Smooth muscle cell (in vitro differentiated cells): Measurements from ENCODE around the gene STX16. TPM values are rescaled to one million over a fixed set of nuclear protein-coding genes. Genes with fewer than 3 reads are reported as not detected.

Experiments used
- DNase-seq: peaks from one replicate; lab custom pipeline; 2025; ENCODE audit not compliant: unreplicated experiment; lab: John Stamatoyannopoulos, UW
- H2AFZ ChIP-seq: fragments of 200-600 bp; sonication (generic); 2 replicates; pipeline ENCODE4 v1.6.0; 2016; ENCODE audit warnings: antibody characterized with exemption, low read depth, mild to moderate bottlenecking
- H3F3A ChIP-seq: fragments of 200-600 bp; sonication (generic); 2 replicates; pipeline ENCODE4 v1.6.0; 2017; ENCODE audit warnings: antibody characterized with exemption, low read depth
- H3K27ac ChIP-seq: fragments of 200-600 bp; sonication (generic); 2 replicates; pipeline ENCODE4 v1.5.1; 2016; ENCODE audit warnings: low read depth, mild to moderate bottlenecking
- H3K27me3 ChIP-seq: fragments of 200-600 bp; sonication (generic); 2 replicates; pipeline ENCODE4 v1.6.1; 2016; ENCODE audit warnings: low read depth, mild to moderate bottlenecking
- H3K36me3 ChIP-seq: fragments of 200-600 bp; sonication (generic); 2 replicates; pipeline ENCODE4 v1.5.1; 2016; ENCODE audit warnings: low read depth
- H3K4me1 ChIP-seq: fragments of 200-600 bp; sonication (generic); 2 replicates; pipeline ENCODE4 v1.5.1; 2016; ENCODE audit warnings: low read depth
- H3K4me2 ChIP-seq: fragments of 200-600 bp; sonication (generic); 2 replicates; pipeline ENCODE4 v1.6.0; 2016; ENCODE audit warnings: mild to moderate bottlenecking
- H3K4me3 ChIP-seq: fragments of 200-600 bp; sonication (generic); 2 replicates; pipeline ENCODE4 v1.5.1; 2016; ENCODE audit warnings: mild to moderate bottlenecking
- H3K79me2 ChIP-seq: fragments of 200-600 bp; sonication (generic); 2 replicates; pipeline ENCODE4 v1.6.0; 2016; ENCODE audit warnings: low read depth, mild to moderate bottlenecking
- H3K9ac ChIP-seq: fragments of 200-600 bp; sonication (generic); 2 replicates; pipeline ENCODE4 v1.6.0; 2016; ENCODE audit warnings: low read depth
- H3K9me3 ChIP-seq: fragments of 200-600 bp; sonication (generic); replicated peaks from 2 replicates; pipeline ENCODE4 v1.5.1; 2016; ENCODE audit warnings: low read depth
- H4K20me1 ChIP-seq: fragments of 200-600 bp; sonication (generic); 2 replicates; pipeline ENCODE4 v1.6.0; 2016; ENCODE audit warnings: low read depth
- WGBS: methylation state at CpG from one replicate; pipeline ENCODE4 v1.1.7; 2016; ENCODE audit warnings: low lambda C conversion rate; 5-methylcytosine and 5-hydroxymethylcytosine counted together
- polyA plus RNA-seq: library from polyadenylated mRNA; unstranded; fragments of >200 nt; fragmentation: Nextera tagmentation; extraction: Ambion mirVana; gene quantifications from 2 replicates; pipeline ENCODE4 v1.2.1, GENCODE V29; 2016
- total RNA-seq: library from RNA; depleted of rRNA; stranded (reverse); fragments of >200 nt; gene quantifications from 2 replicates; pipeline ENCODE4 v1.2.3, GENCODE V29; 2014
- TF ChIP-seq, protein P1 (sequence below): fragments of 200-600 bp; sonication (generic); IDR thresholded peaks from 2 replicates; pipeline ENCODE4 v1.5.1; 2017; ENCODE audit warnings: borderline replicate concordance, mild to moderate bottlenecking, antibody characterized with exemption; ENCODE audit not compliant: insufficient read depth, poor library complexity, severe bottlenecking

The STX16 gene
- total and polyA plus RNA-seq, 2 experiments from 2014 or later: 22.5 to 35.8 TPM

DNA sequence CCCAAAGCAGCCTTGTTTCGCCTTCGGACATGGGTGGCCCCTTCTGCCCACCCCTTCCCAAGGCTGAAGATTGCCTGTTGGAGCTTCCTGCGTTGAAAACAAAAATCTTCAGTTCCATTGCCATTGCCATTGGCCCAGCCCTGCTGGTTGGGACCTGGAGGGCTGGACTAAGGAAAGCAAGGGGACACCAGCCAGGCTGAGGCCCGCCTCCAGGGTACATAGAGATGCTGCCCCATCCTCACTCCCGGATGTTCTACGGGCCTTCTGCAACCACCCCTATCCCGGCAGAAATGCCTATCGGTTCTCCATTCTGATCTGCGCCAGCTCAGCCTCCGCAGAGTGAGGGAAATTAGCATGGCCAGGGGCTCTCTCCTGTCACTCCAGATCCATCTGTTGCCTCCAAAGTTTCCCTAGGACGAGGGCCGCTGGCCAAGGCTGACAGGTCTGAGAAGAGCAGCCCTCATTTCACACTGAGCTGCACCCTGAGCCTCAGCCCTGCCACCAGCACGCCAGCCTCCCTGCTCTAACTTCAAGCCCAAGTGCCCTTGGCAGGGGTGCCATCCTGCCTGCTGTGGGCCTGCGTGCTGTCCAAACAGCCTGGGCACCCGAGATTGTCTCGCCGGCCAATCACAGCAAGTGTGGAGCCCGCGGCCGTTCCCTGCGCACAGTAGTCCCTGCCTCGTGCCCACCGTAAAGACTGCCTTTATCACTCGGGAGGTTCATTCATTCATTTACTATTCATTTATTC, 13.4 kb upstream of the STX16 start:
- WGBS: 93% methylated on average over 24 of the region's 24 CpGs
- Histone ChIP-seq H3K27ac (no peak overlapping the region), H3K9me3 (no peaks in the 10 kb centered on the region), H3K27me3 (no peaks in the 10 kb centered on the region), H3K4me3 (no peak overlapping the region), H3K4me1 (no peaks in the 10 kb centered on the region), H3K36me3 (no peaks in the 10 kb centered on the region), H2AFZ (no peak overlapping the region), H3K79me2 (no peaks in the 10 kb centered on the region), H3F3A (peaks cover 4% of the 10 kb centered on the region), H4K20me1 (no peaks in the 10 kb centered on the region), H3K9ac (no peak overlapping the region), H3K4me2 (no peak overlapping the region)
- no peak for DNase-seq
- TF ChIP-seq, protein P1, sequence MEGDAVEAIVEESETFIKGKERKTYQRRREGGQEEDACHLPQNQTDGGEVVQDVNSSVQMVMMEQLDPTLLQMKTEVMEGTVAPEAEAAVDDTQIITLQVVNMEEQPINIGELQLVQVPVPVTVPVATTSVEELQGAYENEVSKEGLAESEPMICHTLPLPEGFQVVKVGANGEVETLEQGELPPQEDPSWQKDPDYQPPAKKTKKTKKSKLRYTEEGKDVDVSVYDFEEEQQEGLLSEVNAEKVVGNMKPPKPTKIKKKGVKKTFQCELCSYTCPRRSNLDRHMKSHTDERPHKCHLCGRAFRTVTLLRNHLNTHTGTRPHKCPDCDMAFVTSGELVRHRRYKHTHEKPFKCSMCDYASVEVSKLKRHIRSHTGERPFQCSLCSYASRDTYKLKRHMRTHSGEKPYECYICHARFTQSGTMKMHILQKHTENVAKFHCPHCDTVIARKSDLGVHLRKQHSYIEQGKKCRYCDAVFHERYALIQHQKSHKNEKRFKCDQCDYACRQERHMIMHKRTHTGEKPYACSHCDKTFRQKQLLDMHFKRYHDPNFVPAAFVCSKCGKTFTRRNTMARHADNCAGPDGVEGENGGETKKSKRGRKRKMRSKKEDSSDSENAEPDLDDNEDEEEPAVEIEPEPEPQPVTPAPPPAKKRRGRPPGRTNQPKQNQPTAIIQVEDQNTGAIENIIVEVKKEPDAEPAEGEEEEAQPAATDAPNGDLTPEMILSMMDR: no peak

DNA sequence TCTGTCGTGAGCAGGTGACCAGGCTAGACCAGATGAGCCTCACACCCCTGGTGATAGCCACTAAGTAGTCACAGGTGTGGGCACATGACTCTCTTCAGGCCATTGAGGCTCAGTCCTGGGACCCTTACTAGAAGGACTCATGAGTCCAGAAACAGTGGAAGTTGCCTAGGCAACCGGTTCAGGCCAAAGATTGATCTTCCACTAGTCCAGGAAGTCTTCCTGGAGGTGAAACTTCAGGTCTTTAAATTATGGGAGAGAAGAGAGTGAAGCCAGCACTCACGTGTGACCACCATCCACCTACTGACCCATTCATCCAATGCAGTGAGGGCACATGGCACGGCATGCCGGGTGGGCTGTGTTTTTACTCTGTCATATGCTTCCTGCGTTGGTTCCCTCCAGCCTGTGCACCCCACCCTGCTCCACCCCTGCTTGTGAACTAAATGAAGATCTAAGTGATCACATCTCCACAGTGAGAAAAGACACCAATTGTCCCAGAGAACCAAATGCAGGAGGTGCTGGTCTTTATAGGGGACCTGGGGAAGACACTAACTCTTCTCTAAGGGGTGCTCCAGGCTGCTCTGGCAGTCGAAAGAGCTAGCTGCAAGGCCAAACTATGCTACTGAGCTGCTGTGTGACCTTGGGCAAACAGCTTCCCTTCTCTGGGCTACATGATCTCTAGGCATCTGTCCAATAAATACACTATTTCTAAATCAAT, 12.5 kb upstream of the STX16 start:
- TF ChIP-seq, protein P1: no peak
- H3K79me2 ChIP-seq: no peaks in the 10 kb centered on the region
- H3K27me3 ChIP-seq: no peaks in the 10 kb centered on the region
- no peak overlapping the region for H3K4me2 ChIP-seq
- no peak for DNase-seq
- 94% methylated on average over 7 of the region's 7 CpGs for WGBS
- H4K20me1 ChIP-seq: no peaks in the 10 kb centered on the region
- no peak overlapping the region for H3K4me3 ChIP-seq
- H2AFZ ChIP-seq: no peak overlapping the region
- H3K9me3 ChIP-seq: no peaks in the 10 kb centered on the region
- H3K36me3 ChIP-seq: no peaks in the 10 kb centered on the region
- no peak overlapping the region for H3K9ac ChIP-seq
- H3K27ac ChIP-seq: no peak overlapping the region
- peaks cover 4% of the 10 kb centered on the region for H3F3A ChIP-seq
- no peaks in the 10 kb centered on the region for H3K4me1 ChIP-seq

DNA sequence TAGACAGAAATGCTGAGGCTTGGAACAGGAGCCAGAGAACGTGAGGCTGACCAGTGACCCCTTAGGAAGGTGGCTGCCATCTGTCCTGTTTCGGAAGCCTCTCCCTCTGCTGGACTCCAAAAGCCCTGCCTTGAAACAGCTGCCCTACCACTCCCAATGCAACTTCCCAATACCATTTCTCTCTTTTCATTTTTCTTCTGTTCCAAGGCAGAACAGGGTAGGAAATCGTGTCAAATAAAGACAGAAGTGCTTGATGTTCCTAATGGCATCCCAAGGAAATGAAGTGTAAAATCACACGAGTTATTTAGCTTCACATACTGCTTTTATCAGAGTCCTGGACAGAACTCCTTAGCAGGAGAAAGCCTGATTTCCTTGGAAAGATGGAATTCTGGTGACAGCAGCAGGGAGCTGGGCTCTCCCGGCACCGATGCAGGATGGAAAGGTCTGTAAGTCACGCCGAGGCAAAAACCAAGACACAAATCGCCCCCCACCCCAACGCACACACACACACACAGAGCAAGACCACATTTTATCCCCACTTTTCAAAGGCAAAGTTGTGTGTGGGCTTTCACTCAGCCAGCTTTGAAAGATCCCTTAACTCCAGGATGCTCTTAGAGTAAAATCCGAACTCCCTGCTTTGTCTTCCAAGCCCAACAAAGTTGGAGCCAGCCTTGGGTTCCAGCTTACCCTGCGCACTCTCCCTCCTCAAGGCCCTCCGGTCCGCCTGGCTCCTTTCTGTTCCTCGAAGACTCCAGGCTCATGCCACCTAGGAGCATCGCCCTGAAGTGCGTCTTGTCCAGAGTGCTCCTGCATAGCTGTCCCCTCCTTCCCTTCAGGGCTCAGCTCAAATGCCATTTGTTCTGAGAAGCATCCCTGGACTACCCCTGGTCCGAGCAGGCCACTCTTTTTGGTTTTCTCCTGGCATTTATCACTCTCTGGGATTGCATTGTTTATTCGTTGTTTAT, 11.6 kb upstream of the STX16 start:
- Histone ChIP-seq H3K4me2 (peak overlapping the region; percentile 12), H3K9ac (no peak overlapping the region), H4K20me1 (no peaks in the 10 kb centered on the region), H3K36me3 (no peaks in the 10 kb centered on the region), H3K4me3 (no peak overlapping the region), H3F3A (no peaks in the 10 kb centered on the region), H3K4me1 (no peaks in the 10 kb centered on the region), H3K79me2 (no peaks in the 10 kb centered on the region), H3K9me3 (no peaks in the 10 kb centered on the region), H3K27me3 (no peaks in the 10 kb centered on the region), H3K27ac (peak overlapping the region; percentile 40), H2AFZ (no peak overlapping the region)
- TF ChIP-seq, protein P1: no peak
- DNase-seq: no peak
- 92% methylated on average over 19 of the region's 19 CpGs for WGBS
